Amniotic epithelial cell (primary cell): ENCODE measurements around the gene ASB6.
A peak's percentile ranks its signal among the peaks of the same experiment; 100 is the strongest.

Source experiments
- DNase-seq: peaks from one replicate; pipeline ENCODE4 v3.0.0-alpha.2; 2010; ENCODE audit warnings: low read depth

ASB6 gene, protein sequence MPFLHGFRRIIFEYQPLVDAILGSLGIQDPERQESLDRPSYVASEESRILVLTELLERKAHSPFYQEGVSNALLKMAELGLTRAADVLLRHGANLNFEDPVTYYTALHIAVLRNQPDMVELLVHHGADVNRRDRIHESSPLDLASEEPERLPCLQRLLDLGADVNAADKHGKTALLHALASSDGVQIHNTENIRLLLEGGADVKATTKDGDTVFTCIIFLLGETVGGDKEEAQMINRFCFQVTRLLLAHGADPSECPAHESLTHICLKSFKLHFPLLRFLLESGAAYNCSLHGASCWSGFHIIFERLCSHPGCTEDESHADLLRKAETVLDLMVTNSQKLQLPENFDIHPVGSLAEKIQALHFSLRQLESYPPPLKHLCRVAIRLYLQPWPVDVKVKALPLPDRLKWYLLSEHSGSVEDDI

DNA sequence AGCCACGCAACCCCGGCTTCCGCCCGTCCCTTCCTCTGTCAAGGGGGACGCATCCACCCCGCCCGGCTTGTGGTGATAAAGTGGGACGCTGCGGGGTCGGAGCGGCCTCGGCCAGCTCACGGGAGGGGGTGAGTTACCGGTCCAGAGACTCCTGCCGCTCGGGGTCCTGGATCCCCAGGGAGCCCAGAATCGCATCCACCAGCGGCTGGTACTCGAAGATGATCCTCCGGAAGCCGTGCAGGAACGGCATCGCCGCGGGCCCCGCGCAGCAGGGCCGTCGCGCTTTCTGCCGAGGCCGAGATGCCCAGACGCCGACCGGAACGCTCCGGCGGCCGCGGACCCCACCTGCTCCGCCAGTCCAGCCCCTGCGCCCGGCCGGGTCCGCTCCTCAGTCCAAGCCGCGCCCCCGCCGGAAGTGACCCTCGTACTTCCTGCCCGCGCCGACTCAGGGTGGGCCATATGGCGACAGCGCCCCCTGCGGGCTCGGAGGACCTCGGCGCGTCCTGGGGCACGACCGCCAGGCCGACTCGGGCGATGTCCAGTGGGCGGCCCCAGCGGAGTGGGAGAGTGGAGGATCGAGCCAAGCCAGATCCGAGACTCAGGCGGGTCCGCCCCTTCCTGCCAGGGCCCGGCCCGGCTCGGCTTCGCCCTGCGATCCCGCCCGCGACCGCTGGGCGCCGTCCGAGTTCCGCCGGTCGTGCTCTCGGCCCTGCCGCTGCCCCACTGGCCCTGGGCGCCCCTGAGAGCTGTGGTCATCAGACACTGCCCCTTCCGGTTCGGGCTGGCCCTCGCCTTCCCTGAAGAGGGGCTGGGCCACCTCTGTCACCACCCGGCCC lies at the start of gene ASB6:
Gene ASB6 (minus strand): TSS at position 402 of the 836 bp plus-strand sequence. CDS start 152 bp downstream, at position 250.
- peak; percentile 94 for DNase-seq

DNA sequence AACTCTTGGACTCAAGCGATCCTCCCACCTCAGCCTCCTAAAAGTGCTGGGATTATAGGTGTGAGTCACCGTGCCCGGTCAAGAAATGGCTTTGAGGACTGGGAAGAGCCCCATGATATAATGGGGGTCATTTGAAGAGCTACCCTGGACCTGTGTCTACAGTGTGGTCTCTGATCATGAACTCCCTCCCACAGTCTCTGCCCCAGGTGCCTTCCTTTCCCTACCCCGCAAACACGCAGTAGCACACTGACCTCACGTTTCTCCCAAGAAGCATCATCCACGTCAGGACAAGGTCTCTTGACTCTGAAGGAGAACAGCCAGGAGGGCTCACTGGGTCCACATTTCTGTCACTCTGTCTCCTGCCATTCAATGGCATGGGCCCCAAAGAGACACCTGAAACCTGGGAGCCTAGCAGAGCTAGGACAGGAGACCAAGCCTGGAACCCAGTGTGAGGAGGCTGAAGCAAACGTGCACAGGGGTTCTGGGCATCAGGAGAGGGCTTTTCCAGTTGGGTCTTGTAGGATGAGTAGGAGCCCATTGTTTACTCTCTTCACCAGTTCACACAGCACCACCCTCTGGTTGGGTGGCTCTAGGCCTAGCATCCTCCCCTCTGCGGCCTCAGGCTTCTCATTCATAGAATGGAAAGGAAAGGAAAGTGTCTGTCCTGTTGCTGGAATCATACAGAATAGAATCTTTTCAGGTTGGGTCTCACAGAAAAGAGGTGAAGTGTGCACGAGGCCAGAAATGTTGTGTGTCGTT lies 46.5 kb upstream of the ASB6 start:
- DNase-seq = no peak

DNA sequence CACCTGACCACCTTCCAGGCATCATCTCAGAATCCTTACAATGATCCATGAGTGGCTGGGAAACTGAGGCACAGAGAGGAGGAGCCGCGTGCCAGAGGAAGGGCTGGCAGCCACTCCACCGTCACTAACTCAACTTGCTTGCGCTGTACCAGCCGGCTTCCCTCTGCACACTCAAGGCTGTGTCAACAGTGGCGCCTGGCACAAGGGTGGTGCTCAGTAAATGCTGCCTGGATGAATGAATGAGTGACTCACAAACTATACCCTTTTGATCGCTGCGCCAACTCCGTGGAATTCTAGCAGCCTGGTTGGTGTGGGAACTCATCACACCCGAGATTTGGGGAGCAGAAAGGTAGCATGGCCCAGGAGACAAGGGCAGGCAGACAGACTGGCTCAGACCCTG lies 45.4 kb upstream of the ASB6 start:
- no peak for DNase-seq

DNA sequence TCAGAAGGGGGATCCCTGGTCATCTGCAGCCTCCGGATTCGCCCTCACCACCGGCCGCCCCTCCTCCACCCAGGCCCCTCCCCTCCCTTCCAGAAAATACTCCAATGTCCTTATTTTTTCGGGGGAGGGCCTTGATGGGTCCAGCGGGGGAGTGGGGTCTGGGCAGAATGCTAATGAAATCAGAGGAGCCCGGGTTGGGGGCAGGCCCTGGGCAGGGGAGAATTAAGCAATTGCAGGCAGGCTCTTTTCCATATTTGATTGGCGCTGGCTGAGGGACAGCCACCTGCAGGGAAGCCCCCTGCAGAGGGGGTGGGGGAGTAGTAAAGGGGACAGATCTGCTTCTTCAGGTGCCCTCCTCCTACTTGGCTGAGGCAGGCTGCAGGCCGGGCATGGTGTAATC lies 44.8 kb upstream of the ASB6 start:
- no peak for DNase-seq

DNA sequence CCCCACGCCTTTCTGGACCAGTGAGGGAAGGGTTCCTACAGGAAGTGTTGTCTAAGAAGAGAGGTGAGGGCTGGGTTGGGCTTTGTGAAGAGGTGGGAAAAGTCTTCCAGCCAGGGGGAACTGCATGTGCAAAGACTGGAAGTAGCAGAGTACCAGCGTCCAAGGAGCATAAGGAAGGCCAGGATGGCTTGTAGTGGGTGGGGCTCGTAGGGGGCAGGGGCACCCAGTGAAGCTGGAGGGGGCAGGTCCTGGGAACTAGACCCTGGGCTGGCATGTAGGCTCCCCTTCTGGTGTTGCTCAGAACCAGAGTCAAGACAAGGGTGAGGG lies 43.9 kb upstream of the ASB6 start:
- DNase-seq = no peak

DNA sequence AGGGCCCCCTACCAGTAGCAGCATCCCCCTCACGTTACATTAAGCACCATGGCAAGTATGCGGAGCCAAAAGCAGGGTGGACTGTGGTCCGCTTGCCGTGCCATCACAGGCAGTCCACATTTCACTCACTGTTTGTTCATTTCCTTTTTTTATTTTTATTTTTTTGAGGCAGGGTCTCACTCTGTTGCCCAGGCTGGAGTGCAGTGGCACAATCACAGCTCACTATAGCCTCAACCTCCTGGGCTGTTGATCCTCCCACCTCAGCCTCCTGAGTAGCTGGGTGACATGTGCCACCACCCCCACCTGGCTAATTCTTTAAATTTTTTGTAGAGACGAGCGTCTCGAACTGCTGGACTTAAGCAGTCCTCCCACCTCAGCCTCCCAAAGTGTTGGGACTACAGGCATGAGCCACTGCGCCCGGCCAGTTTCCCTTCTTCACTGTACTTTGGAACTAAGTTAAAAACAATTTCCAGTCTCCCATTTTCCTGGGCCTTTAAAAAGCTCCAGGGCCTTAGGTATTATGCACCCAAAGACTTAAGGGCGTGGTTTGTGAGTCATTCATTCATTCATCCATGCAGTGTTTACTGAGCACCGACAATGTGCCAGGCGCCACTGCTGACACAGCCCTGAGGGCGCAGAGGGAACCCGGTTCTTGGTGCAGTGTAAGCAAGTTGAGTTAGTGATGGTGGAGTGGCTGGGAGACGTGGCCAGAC lies 43.4 kb upstream of the ASB6 start:
- no peak for DNase-seq

DNA sequence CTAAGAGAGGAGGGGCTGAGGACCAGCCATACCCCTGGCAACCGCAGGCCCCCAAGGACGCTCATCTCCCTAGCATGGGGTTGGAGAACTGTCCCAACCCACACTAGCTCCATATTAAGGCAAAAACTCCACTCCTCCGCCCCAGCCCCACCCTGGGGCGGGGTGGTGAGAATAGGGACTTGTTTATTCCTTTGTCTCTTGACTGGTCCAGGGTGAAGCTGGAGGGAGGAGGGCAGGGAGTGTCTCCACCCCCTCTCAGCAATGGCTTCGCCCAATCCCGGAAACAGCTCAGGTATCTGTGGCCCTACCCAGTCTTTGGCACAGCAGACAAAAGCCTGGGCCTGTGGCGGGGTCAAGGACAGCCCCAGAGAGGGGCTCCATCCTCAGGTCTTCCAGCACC lies 40.4 kb upstream of the ASB6 start:
- no peak for DNase-seq

DNA sequence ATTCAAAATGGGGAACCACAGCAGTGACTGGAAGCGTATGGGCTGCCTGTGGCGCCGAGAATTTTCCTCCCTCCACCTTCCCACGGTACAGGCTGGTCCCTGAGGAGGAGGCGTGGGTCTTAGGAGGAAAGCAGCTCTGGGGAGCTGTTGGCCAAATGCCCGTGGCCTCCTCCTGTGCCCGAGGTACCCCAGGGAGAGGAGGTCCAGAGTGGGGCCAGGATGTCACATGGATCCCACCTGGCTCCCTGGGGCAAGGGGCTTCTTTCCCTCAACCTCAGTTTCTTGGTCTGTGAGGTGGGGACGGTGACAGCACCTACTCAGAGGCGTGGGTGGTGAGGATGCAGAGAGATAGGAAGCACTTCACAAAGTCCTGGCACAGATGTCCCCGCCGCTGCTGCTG lies 40.0 kb upstream of the ASB6 start:
- DNase-seq = no peak

DNA sequence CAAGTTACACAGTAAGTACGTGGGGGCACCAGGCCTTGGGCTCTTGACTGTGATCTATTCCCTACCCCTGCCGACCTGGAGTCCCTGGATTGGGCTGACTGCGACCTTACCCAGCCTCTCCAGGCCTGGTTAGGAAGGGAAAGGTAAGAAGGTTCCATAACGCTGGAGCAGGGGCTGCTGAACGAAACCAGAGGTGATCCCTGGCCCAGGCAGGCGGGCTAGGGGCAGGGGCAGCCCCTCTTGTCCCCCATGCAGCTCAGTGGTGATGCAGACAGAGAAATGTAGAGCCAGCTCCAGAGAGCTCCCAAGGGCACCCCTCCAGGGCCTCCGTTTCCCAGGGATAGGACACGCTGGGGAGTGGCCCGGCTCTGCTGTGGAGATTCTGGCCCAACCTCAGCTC lies 37.6 kb upstream of the ASB6 start:
- no peak for DNase-seq

DNA sequence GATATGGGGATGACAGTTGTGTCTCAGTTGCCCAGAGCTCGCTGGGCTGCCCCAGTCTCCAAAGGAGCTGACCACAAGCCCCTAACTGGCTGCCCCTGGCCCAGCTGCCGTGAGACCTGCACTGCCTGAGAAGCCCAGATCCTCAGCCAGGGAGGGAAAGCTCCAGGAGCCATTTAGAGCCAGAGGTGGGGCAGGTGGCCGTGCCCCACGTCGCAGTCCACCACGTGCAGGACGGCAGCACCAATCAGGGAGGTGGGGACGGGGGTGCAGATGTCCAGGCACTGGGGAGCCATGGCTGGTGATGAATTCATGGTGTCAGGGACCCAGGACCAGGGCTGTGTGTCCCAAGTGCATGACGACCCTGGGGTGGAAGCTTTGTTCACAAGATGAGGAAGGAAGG lies 36.9 kb upstream of the ASB6 start:
- DNase-seq = no peak

DNA sequence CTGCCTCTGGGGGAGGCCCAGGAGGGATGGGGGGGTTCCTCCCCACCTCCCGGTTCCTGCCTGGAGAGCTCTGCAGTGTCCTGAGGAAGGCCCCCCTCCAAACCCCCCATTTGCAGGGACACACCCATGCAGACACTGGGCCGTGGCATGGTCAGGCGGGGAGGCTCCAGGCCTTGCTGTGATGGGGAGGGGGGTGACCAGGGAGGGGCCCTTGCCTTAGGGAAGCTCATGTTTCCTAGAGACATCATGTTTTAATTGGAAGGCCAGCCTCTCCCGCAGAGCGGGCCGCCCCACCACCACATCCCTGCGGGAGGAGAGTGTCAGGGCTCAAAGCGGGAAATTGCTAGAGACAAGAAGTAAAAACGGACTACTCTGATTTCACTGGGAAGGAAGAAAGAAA lies 35.5 kb upstream of the ASB6 start:
- DNase-seq = no peak

DNA sequence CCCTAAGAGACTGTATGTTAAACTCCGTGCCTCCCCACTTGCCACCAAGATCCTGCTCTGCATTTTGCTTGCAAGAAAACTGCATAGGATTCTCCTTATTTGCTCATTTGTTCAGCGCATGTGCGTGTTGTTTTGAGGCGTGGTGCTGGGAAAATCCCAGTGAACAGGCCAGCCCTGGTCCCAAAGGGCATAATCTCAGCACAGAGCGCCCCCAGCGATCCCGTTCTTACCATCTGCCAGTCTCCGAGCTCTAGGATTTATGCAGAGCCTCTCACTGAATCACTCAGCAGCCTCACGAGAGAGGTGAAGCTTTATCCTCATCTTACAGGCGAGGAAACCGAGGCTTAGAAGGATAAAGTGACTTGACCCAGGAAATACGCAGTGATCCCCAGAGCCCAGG lies 35.0 kb upstream of the ASB6 start:
- DNase-seq = no peak

DNA sequence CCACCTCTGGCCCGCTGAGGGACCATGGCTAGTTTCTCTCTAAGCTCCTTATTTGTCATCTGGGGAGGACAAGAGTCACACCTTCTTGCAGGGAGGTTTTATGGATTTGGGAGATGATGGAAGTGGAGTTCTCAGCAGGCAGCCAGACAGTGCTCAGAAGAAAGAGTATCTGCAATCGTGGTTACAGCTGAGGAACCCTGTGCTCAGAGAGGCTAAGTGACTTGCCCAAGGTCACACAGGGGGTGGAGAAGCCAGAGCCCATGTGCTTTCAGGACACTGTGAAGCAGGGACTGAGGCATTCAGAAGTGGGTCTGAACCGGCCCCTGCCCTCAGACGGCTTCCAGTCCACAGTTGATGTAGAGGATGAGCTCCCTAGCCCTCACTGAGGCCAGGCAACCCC lies 34.3 kb upstream of the ASB6 start:
- no peak for DNase-seq

DNA sequence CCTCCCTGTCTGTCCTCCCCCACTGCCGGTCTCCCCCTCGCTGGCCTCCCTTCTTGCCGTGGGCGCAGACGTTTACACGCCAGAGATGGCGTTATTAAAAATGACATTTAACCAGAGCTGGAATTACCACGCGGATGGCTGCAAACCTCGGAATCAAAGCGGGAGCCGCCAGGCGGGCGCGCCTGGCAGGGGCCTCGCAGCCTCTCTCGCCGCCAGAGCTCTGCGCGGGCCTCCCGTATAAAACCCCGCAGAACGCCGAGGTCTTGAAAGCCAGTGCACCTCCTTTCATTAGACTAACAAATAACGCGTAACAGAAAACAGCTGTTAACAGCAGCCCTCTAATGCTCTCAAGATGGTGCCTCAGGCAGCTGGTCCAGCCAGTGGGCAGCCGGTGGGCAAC lies 33.7 kb upstream of the ASB6 start:
- no peak for DNase-seq

DNA sequence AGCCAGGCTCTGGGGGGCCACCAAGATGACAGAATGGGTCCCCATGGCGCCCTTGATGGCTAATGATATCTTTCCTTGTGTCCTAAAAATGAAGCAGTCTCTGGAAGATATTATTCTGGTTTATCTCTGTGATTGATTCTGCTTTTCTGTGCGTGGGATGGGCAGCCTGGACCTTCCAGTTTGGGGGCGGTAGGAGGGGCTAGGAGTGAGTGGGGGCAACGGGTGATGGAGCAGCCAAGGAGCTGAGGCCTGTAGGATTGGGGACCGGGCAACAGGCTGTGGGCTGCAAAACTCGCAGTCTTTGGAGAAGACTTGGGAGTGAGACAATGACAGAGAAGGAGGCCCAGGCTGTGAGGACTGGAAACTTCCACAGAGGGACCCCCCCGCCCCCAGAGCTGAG lies 32.3 kb upstream of the ASB6 start:
- DNase-seq = no peak

DNA sequence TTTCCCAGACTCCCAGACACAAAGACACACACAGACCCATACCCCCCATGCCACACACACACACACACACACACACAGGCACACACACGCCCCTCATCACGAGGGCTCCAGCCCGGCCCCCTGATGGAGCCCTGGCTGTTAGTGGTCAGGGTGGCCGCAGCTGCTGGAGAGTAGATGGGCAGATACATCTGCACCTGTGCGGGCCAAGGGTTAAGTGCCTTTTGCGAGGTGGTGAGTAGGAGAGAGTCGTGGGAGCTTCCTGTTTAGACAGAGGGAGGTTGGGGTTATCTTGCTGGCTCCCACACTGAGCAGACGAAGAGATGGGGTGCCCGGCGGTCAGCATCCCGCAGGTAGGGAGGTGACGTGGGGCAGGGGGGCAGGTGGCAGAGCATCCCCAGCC lies 31.7 kb upstream of the ASB6 start:
- DNase-seq = no peak

DNA sequence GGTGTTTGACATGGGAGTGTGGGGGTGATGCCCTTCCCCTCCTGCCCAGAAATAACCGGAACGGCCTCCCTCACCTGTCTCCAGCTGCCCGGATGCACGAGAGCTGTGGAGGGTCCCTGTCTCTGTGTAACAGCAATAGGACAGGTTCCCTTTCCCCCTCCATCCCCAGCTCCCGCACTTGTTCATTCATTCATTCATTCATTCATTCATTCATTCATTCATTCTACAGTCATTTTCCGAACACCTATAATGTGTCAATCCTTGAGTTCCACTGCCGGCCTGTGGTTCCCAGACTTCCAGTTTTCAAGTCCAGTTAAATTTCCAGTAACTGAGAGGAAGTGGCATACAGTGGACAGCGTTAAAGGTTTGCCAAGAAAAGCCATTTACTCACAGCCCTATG lies 30.8 kb upstream of the ASB6 start:
- no peak for DNase-seq

DNA sequence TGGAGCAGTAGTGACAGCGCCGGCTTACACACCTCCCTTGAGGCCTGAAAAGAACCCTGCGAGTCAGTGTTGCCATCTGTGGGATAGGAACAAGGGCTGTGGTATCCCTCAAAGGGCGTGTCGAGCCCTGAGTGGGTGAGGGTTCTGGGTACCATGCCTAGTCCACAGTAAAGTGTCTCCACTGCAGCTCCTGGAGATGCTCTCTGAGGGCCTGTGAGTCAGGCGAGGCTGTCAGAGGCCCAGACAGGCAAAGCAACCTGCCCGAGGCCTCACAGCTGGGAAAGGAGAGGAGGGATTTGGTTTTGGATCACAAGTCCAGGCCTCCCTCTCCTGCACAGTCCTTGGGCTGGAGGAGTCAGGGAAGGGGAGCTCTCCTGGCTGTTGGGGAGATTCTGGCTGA lies 29.6 kb upstream of the ASB6 start:
- no peak for DNase-seq

DNA sequence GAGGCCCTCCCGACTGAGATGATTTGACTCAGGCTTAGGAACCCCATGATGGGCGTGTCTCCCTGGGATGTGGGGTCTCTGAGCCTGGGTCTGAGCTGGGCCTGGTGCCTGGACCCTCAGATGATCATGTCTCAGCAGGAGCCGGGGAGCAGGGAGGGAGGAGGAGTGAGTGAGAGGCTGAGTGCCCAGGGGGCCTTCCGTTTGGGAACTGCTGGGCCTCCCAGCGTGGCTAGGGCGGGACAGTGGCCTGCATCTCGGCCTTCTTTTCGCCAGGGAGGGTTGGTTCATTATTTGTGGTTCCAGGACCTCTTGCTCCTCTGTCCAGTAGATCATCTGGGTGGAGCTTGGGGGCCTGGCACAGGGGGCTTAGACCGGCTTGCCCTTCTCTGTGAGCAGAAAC lies 29.1 kb upstream of the ASB6 start:
- DNase-seq = no peak

DNA sequence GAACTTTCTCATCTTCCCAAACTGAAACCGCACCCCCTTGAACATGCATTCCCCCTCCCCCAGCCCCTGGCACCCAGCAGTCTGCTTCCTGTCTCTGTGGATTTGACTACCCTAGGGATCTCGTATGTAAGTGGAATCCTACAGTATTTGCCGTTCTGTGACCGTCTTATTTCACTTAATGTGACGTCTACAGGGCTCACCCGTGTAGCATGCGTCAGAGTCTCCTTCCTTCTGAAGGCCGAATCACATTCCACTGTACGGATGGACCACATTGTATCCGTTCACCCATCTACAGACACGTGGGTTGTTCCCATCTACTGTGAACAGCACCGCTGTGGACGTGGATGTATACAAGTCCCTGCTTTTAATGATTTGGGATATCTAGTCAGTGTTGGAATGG lies 28.0 kb upstream of the ASB6 start:
- DNase-seq = no peak

DNA sequence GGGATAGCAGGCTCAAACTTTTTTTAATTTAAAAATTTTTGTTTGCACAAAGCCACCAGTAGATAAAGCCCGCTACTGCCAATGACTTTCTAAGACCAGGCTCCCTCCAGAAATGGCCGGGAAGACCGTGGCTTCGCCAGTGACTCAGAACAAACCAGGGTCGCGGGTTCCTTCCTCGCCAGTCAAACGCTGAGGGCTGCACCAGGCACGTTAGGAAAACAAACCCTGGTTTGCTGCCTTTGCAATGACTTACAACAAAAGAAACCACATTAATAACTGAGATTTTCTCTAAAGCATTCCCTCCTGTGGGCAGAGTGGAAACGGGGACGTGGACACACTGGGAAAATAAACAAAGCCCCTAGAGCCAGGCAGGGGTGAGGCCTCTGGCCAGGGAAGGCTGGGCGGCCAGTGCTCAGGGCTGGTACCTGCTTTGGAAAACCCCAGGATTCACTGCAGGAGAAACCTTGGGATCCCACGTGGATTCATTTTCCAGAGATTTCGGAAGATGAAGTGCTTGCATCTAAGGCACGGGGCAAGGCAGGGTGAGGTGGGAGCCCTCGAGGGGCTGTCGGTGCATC lies 27.3 kb upstream of the ASB6 start:
- DNase-seq = peak; percentile 55

DNA sequence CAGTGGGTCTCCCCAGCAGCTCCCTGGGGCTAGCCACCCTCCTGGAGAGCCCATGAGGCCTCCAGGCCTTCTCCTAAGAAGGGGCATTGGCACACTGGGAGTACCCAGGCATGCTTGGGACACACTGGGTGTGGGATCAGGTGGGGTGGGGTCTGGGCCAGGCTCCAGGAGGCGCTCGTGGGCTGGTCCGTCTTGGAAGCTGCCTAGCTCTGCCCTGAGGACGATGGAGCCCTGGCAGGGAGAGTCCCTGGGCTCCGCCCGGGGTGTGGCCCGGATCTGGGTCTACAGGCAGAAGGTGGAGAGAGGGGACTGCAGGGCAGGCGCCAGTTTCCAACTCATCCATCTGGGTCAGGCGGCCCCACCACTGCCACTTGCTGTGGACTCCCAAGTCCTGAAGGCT lies 25.9 kb upstream of the ASB6 start:
- DNase-seq = no peak
